NCI-H1105 (cell line): Measurements from ENCODE around the gene CCDC57.
"Not testable (repeated sequence)": the region's sequence is repeated elsewhere in the genome, so short reads cannot be mapped to it uniquely, and the experiment has no call there.

Source experiments
- DNase-seq: peaks from one replicate; lab custom pipeline; 2025; lab: John Stamatoyannopoulos, UW

The CCDC57 gene

GRCh38 chr17:82202981-82203380, 9.7 kb downstream of the CCDC57 start:
- DNase-seq, result no peak

GRCh38 chr17:82201498-82201910, 11.1 kb downstream of the CCDC57 start:
- no peak for DNase-seq

- DNase-seq, result no peak
These were observed 11.7 kb downstream of the CCDC57 start for GRCh38 chr17:82200743-82201497.

- DNase-seq, result no peak
These were observed 12.5 kb downstream of the CCDC57 start for GRCh38 chr17:82200135-82200534.

- DNase-seq, result no peak
These were observed 13.1 kb downstream of the CCDC57 start for GRCh38 chr17:82199496-82199895.

- no peak for DNase-seq
These were observed 14.6 kb downstream of the CCDC57 start for GRCh38 chr17:82198092-82198491.

GRCh38 chr17:82195675-82196672, 16.7 kb downstream of the CCDC57 start:
- no peak for DNase-seq

- no peak for DNase-seq
These were observed 17.9 kb downstream of the CCDC57 start for GRCh38 chr17:82194765-82195164.

GRCh38 chr17:82193520-82194220, 19.0 kb downstream of the CCDC57 start:
- no peak for DNase-seq

GRCh38 chr17:82193050-82193449, 19.6 kb downstream of the CCDC57 start:
- DNase-seq, result not testable (repeated sequence)

GRCh38 chr17:82188001-82188961, 24.4 kb downstream of the CCDC57 start:
- peak; percentile 20 for DNase-seq

GRCh38 chr17:82187500-82187899, 25.1 kb downstream of the CCDC57 start:
- no peak for DNase-seq

GRCh38 chr17:82186221-82186620, 26.4 kb downstream of the CCDC57 start:
- DNase-seq, result no peak

- DNase-seq, result no peak
These were observed 27.9 kb downstream of the CCDC57 start for GRCh38 chr17:82184761-82185160.

GRCh38 chr17:82180776-82181528, 31.7 kb downstream of the CCDC57 start:
- no peak for DNase-seq

GRCh38 chr17:82179946-82180475, 32.6 kb downstream of the CCDC57 start:
- DNase-seq, result no peak

- no peak for DNase-seq
These were observed 33.2 kb downstream of the CCDC57 start for GRCh38 chr17:82179412-82179811.

GRCh38 chr17:82178499-82179261, 34.0 kb downstream of the CCDC57 start:
- DNase-seq, result no peak

GRCh38 chr17:82177761-82178498, 34.7 kb downstream of the CCDC57 start:
- no peak for DNase-seq
